Lung (tissue), 12 donors: ENCODE results near the gene NME4. TPM values are rescaled to one million over a fixed set of nuclear protein-coding genes. Genes with fewer than 3 reads are reported as not detected.
"Not testable (repeated sequence)": the region's sequence is repeated elsewhere in the genome, so short reads cannot be mapped to it uniquely, and the experiment has no call there.

Experiments used
- ATAC-seq: fragments of 200-7000 bp; cut with Tn5 transposase; one replicate; pipeline ENCODE4 v1.9.1; 2020; ENCODE audit warnings: moderate number of reproducible peaks; ENCODE audit not compliant: insufficient read depth, low FRiP score
- DNase-seq, 3 donors: peaks; one replicate each; pipeline ENCODE4 v3.0.0-alpha.2; 2013 to 2017
- H3K27ac ChIP-seq, 2 donors: one replicate each; pipeline ENCODE4 v1.5.1; 2013; ENCODE audit warnings: mild to moderate bottlenecking in 2 of 2, moderate library complexity in 2 of 2, control low read depth in 1 of 2, inconsistent platforms in 1 of 2, low read depth in 1 of 2, low read length in 1 of 2
- H3K27me3 ChIP-seq, 3 donors: one replicate each; pipeline ENCODE4 v1.5.1; 2013; ENCODE audit warnings: low read length in 2 of 3; ENCODE audit not compliant: control insufficient read depth in 3 of 3, insufficient read depth in 3 of 3
- H3K36me3 ChIP-seq, 4 donors: one replicate each; pipeline ENCODE4 v1.5.1; 2013; ENCODE audit warnings: low read length in 4 of 4, mild to moderate bottlenecking in 1 of 4, moderate library complexity in 1 of 4; ENCODE audit not compliant: control insufficient read depth in 4 of 4, insufficient read depth in 4 of 4
- H3K4me1 ChIP-seq, 5 donors: one replicate each; pipeline ENCODE4 v1.5.1; 2013; ENCODE audit warnings: low read length in 5 of 5, mild to moderate bottlenecking in 2 of 5, moderate library complexity in 1 of 5; ENCODE audit not compliant: control insufficient read depth in 5 of 5, insufficient read depth in 5 of 5
- H3K4me3 ChIP-seq: one replicate; pipeline ENCODE4 v1.5.1; 2013; ENCODE audit warnings: mild to moderate bottlenecking, control low read depth, moderate library complexity
- H3K9ac ChIP-seq, 2 donors: one replicate each; pipeline ENCODE4 v1.5.1; 2013; ENCODE audit warnings: low read length in 2 of 2, control low read depth in 1 of 2; ENCODE audit not compliant: insufficient read depth in 1 of 2
- H3K9me3 ChIP-seq, 4 donors: one replicate each; pipeline ENCODE4 v1.5.1; 2013; ENCODE audit warnings: low read length in 3 of 4, mild to moderate bottlenecking in 1 of 4, moderate library complexity in 1 of 4; ENCODE audit not compliant: control insufficient read depth in 4 of 4, insufficient read depth in 3 of 4
- WGBS, 2 donors: extraction: QIAGEN DNeasy Blood & Tissue Kit; methylation state at CpG; one replicate each; pipeline ENCODE4 v1.1.7; 2013; 5-methylcytosine and 5-hydroxymethylcytosine counted together
- polyA plus RNA-seq, 2 donors: library from polyadenylated mRNA; stranded (reverse); fragments of 200-250 nt; gene quantifications; one replicate each; pipeline ENCODE4 v1.2.1, GENCODE V29; 2013
- total RNA-seq, 2 donors: library from RNA; depleted of rRNA in 1 of 2; stranded (reverse); fragments of >200 nt in 1 of 2; gene quantifications; one replicate each; pipeline ENCODE4 v1.2.1, GENCODE V29; 2014 to 2021
- TF ChIP-seq, protein P1 (sequence below): IDR thresholded peaks from 2 replicates; pipeline ENCODE4 v1.5.1; 2012; ENCODE audit warnings: mild to moderate bottlenecking; ENCODE audit errors: control extremely low read depth, extremely low read depth
- donor health status: control.
- donor health status: control.
- donor health status: Bipolar disorder and iron deficiency.
- donor health status: healthy.
- donor health status: DM: yes; HTN: yes; CAD: no.

NME4 gene
- total and polyA plus RNA-seq, 4 donors, result 18.0 to 68.7 (median 65.8) TPM

GRCh38 chr16:361872-362701 is 34.9 kb upstream of the NME4 start:
- no peak overlapping the region for H3K4me3 ChIP-seq
- H3K9ac ChIP-seq, result no peak overlapping the region
- no peaks in the 10 kb centered on the region for H3K27me3 ChIP-seq
- no peak overlapping the region for H3K27ac ChIP-seq
- H3K4me1 ChIP-seq, result no peaks in the 10 kb centered on the region
- TF ChIP-seq, protein P1, sequence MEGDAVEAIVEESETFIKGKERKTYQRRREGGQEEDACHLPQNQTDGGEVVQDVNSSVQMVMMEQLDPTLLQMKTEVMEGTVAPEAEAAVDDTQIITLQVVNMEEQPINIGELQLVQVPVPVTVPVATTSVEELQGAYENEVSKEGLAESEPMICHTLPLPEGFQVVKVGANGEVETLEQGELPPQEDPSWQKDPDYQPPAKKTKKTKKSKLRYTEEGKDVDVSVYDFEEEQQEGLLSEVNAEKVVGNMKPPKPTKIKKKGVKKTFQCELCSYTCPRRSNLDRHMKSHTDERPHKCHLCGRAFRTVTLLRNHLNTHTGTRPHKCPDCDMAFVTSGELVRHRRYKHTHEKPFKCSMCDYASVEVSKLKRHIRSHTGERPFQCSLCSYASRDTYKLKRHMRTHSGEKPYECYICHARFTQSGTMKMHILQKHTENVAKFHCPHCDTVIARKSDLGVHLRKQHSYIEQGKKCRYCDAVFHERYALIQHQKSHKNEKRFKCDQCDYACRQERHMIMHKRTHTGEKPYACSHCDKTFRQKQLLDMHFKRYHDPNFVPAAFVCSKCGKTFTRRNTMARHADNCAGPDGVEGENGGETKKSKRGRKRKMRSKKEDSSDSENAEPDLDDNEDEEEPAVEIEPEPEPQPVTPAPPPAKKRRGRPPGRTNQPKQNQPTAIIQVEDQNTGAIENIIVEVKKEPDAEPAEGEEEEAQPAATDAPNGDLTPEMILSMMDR, result peak; percentile 81
- peaks cover 0 to 3% (median 0%) of the 10 kb centered on the region in 4 donors for H3K9me3 ChIP-seq
- H3K36me3 ChIP-seq, result peaks cover 2 to 7% (median 4%) of the 10 kb centered on the region in 4 donors
- DNase-seq (peak; percentile 60 to 68 (median 67)), ATAC-seq (peak; percentile 81)
- 30 to 32% methylated on average over 29 to 30 of the region's 30 CpGs for WGBS, 2 donors

- 82 to 87% methylated on average over 15 to 23 of the region's 24 CpGs for WGBS, 2 donors
- not testable (repeated sequence) for H3K27ac ChIP-seq, H3K9me3 ChIP-seq, DNase-seq, H3K4me1 ChIP-seq, H3K4me3 ChIP-seq, H3K27me3 ChIP-seq, ATAC-seq, H3K9ac ChIP-seq
- peaks cover 2 to 12% (median 9%) of the 10 kb centered on the region in 4 donors for H3K36me3 ChIP-seq
Observed at GRCh38 chr16:362702-362999, 34.3 kb upstream of the NME4 start.

GRCh38 chr16:363110-363765 is 33.8 kb upstream of the NME4 start:
- 51 to 63% methylated on average over 14 to 20 of the region's 20 CpGs for WGBS, 2 donors
- no peak overlapping the region for H3K27ac ChIP-seq

More at GRCh38 chr16:363110-363765, 33.8 kb upstream of the NME4 start:
- no peaks in the 10 kb centered on the region for H3K27me3 ChIP-seq
- ATAC-seq (no peak), DNase-seq (no peak)
- TF ChIP-seq, protein P1, result no peak
- H3K4me1 ChIP-seq, result no peaks in the 10 kb centered on the region
- H3K9me3 ChIP-seq, result peaks cover 0 to 3% (median 0%) of the 10 kb centered on the region in 4 donors
- no peak overlapping the region for H3K9ac ChIP-seq
- H3K4me3 ChIP-seq, result no peak overlapping the region
- H3K36me3 ChIP-seq, result peaks cover 5 to 18% (median 11%) of the 10 kb centered on the region in 4 donors
